Keratinocyte (primary cell): Measurements from ENCODE around the gene RAPGEF4.

Experiments used
- EZH2 ChIP-seq: IDR thresholded peaks from one replicate; pipeline ENCODE4 v1.6.1; 2012; ENCODE audit warnings: inconsistent platforms, mild to moderate bottlenecking, low read length, moderate library complexity
- TF ChIP-seq, protein P1 (sequence below), 3 experiments: IDR thresholded peaks in 1 of 3; conservative IDR thresholded peaks in 1 of 3; optimal IDR thresholded peaks in 1 of 3; 2 replicates in 2 of 3; 3 replicates in 1 of 3; pipeline versions ENCODE3 to v1.5.1; 2011; ENCODE audit warnings: low read length in 3 of 3, mild to moderate bottlenecking in 3 of 3, moderate library complexity in 2 of 3, control low read depth in 1 of 3, inconsistent platforms in 1 of 3; ENCODE audit not compliant: insufficient read depth in 2 of 3; ENCODE audit errors: extremely low read depth in 1 of 3

DNA sequence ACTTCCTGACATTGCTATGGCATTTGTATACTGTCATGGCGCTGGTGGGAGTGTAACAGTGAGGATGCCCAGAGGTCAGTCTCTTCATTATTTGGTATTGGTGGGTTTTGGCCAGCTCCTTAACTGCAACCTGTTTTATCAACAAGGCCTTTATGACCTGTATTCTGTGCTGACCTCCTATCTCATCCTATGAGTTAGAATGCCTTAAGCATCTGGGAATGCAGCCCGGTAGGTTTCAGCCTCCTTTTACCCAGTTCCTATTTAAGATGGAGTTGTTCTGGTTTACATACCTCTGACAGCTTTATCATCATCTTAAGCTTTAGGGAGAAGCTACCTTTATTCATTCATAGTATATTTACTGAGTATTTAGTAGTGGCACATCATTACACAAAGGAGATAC, 103.8 kb downstream of the RAPGEF4 start:
- TF ChIP-seq, protein P1, sequence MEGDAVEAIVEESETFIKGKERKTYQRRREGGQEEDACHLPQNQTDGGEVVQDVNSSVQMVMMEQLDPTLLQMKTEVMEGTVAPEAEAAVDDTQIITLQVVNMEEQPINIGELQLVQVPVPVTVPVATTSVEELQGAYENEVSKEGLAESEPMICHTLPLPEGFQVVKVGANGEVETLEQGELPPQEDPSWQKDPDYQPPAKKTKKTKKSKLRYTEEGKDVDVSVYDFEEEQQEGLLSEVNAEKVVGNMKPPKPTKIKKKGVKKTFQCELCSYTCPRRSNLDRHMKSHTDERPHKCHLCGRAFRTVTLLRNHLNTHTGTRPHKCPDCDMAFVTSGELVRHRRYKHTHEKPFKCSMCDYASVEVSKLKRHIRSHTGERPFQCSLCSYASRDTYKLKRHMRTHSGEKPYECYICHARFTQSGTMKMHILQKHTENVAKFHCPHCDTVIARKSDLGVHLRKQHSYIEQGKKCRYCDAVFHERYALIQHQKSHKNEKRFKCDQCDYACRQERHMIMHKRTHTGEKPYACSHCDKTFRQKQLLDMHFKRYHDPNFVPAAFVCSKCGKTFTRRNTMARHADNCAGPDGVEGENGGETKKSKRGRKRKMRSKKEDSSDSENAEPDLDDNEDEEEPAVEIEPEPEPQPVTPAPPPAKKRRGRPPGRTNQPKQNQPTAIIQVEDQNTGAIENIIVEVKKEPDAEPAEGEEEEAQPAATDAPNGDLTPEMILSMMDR (optimal IDR thresholded peaks at IDR 0.05 in 1 of 3, IDR thresholded peaks at IDR 0.05 in 1 of 3, conservative IDR thresholded peaks at IDR 0.05 in 1 of 3; ENCODE audit: extremely low read depth in 1 of 3, insufficient read depth in 2 of 3, low read length in 3 of 3): no peak
- no peak for TF ChIP-seq EZH2
